GM06990 (cell line): ENCODE measurements around the gene TEX22.

Experiments used
- DNase-seq: peaks from one replicate; pipeline ENCODE4 v3.0.0-alpha.2; 2011; ENCODE audit not compliant: insufficient read length; ENCODE audit errors: extremely low read depth
- H3K27me3 ChIP-seq: replicated peaks from 2 replicates; pipeline ENCODE4 v1.6.0; 2011; ENCODE audit warnings: low read length; ENCODE audit not compliant: control insufficient read depth, insufficient read depth
- H3K36me3 ChIP-seq: 2 replicates; pipeline ENCODE4 v1.5.1; 2011; ENCODE audit warnings: low read length; ENCODE audit not compliant: control insufficient read depth, insufficient read depth
- H3K4me3 ChIP-seq: replicated peaks from 2 replicates; pipeline ENCODE4 v1.5.1; 2011; ENCODE audit warnings: low read depth, mild to moderate bottlenecking, control low read depth, low read length
- TF ChIP-seq, protein P1 (sequence below): IDR thresholded peaks from 2 replicates; pipeline ENCODE4 v1.5.1; 2011; ENCODE audit warnings: low read length, control low read depth, mild to moderate bottlenecking, inconsistent platforms; ENCODE audit not compliant: insufficient read depth, poor library complexity, severe bottlenecking

The TEX22 gene

DNA sequence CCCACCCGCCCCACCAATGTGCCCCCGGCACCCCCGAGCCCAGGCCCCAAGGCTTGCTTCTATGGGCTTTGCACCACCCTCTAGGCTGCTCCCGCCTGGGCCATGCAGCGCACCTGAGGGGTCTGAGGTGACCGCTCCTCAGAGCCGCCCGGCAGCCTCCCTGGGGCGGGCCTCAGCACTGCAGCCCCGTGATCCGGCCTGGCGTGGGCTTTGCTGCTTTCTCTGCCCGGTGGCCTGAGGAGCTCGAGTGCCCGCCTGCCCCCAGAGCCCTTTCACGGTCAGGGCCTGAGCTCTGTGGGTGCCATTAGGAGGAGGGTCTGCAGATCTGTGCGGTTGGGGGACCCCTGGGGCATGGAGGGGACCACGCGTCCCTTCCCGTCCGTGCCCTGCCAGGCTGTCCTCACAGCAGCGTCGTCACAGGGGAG lies 27.5 kb downstream of the TEX22 start:
- no peak overlapping the region for H3K4me3 ChIP-seq
- peaks cover 14% of the 10 kb centered on the region for H3K36me3 ChIP-seq
- no peak for DNase-seq
- H3K27me3 ChIP-seq, result no peaks in the 10 kb centered on the region
- TF ChIP-seq, protein P1, sequence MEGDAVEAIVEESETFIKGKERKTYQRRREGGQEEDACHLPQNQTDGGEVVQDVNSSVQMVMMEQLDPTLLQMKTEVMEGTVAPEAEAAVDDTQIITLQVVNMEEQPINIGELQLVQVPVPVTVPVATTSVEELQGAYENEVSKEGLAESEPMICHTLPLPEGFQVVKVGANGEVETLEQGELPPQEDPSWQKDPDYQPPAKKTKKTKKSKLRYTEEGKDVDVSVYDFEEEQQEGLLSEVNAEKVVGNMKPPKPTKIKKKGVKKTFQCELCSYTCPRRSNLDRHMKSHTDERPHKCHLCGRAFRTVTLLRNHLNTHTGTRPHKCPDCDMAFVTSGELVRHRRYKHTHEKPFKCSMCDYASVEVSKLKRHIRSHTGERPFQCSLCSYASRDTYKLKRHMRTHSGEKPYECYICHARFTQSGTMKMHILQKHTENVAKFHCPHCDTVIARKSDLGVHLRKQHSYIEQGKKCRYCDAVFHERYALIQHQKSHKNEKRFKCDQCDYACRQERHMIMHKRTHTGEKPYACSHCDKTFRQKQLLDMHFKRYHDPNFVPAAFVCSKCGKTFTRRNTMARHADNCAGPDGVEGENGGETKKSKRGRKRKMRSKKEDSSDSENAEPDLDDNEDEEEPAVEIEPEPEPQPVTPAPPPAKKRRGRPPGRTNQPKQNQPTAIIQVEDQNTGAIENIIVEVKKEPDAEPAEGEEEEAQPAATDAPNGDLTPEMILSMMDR, result no peak

DNA sequence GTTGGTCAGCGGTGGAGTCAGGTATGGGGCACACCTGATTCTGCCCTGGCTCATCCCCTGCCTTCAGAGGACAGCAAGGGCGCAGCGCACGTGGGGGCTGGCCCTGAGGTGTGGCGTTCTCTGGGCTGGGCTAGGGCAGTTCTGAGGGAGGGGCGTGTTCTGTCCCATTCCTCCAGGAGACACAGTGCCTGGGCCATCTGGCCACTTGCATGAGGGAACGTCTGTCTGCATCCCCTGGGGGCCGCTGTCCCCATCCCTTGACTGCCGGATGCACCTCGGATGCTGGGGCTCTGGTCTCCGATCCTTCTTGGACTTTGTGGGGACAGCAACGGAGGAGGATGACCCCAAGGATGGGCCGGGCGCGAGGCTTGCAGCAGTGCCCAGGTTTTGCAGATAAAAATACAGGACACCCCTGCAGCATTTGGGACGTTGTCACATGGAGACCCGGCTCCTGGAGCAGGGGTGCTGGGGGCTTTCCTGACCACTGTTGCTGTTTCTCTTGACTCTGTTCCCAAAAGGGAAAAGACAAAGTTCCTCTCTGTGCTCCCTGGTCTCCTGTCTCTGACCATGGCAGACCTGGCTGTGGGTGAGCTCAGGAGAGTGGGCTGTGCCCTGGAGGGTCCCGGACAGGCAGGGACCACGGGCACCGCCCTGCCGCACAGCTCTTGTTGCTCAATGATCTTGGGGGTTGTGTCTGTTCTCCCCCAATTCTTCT lies 28.2 kb downstream of the TEX22 start:
- TF ChIP-seq, protein P1, result no peak
- H3K27me3 ChIP-seq, result no peaks in the 10 kb centered on the region
- DNase-seq, result no peak
- H3K36me3 ChIP-seq, result peaks cover 15% of the 10 kb centered on the region
- no peak overlapping the region for H3K4me3 ChIP-seq

DNA sequence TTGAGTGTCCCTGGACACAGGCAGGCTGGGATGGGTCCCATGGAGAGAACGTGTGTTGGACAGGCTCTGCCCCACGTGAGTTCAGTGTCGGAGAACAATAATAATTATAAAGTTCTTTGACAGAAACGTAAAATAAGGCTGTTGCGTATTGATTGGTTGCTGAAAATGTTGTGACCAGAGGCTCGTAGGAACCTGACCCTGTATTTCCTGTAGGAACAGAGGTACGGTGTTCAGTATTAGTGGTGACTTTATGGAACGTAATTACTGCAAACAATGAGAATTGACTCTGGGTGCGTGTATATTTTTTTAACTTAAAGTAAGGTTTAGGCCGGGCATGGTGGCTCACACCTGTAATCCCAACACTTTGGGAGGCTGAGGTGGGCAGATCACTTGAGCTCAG lies 29.1 kb downstream of the TEX22 start:
- no peak for DNase-seq
- peaks cover 15% of the 10 kb centered on the region for H3K36me3 ChIP-seq
- no peak overlapping the region for H3K4me3 ChIP-seq
- TF ChIP-seq, protein P1, result no peak
- no peaks in the 10 kb centered on the region for H3K27me3 ChIP-seq

DNA sequence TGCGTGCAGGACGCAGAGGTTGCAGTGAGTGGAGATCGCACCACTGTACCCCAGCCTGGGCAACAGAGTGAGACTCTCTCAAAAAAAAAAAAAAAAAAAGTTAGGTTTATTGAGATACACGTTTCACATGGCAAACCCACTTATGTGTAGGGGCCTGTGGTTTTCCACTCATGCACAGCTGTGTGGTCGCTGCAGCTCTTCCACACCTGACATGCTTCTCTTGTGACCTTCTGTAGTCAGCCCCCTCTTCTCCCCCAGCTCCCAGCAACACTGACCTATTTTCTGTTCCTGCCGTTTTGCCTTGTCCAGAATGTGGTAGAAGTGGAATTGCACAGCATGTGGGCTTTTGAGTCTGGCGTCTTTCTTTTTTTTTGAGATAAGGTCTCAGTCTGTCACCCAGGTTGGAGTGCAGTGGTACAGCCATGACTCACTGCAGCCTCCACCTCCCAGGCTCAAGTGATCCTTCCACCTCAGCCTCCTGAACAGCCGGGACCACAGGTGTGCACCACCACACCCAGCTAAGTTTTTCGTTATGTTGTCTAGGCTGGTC lies 29.7 kb downstream of the TEX22 start:
- Histone ChIP-seq H3K27me3 (no peaks in the 10 kb centered on the region), H3K36me3 (peaks cover 15% of the 10 kb centered on the region), H3K4me3 (no peak overlapping the region)
- TF ChIP-seq, protein P1, result no peak
- DNase-seq, result no peak

DNA sequence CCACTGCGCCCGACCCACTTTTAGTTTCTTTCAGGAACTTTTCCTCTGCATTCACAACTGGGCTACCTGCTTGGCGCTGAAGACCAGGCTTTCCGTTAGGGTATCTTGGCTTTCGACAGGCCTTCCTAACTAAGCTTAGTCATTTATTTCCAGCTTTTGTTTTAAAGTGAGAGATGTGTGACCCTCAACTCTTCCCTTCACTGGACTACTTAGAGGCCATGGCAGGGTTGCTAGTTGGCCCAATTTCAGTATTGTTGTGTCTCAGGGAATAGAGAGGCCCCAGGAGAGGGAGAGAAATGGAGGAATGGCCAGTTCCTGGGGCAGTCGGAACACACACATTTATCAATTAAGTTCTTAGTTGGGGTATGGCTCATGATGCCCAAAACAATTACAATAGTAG lies 31.7 kb downstream of the TEX22 start:
- Histone ChIP-seq H3K4me3 (no peak overlapping the region), H3K36me3 (peaks cover 11% of the 10 kb centered on the region), H3K27me3 (no peaks in the 10 kb centered on the region)
- TF ChIP-seq, protein P1, result no peak
- no peak for DNase-seq
